Coronary artery (tissue), 2 donors: ENCODE measurements around the gene ALG12.

Experiments used
- DNase-seq: peaks from one replicate; pipeline ENCODE4 v3.0.0-alpha.2; 2017; ENCODE audit warnings: low spot score
- H3K27ac ChIP-seq, 2 donors: fragments of 200-600 bp; sonication (generic); one replicate each; pipeline ENCODE4 v1.5.1; 2016 to 2019
- H3K4me3 ChIP-seq: fragments of 200-600 bp; sonication (generic); 2 replicates; pipeline ENCODE4 v1.5.1; 2016; ENCODE audit warnings: mild to moderate bottlenecking, moderate library complexity
- CTCF ChIP-seq: fragments of 200-600 bp; sonication (generic); IDR thresholded peaks from one replicate; pipeline ENCODE4 v1.5.1; 2019; ENCODE audit warnings: antibody characterized with exemption

Gene ALG12

DNA sequence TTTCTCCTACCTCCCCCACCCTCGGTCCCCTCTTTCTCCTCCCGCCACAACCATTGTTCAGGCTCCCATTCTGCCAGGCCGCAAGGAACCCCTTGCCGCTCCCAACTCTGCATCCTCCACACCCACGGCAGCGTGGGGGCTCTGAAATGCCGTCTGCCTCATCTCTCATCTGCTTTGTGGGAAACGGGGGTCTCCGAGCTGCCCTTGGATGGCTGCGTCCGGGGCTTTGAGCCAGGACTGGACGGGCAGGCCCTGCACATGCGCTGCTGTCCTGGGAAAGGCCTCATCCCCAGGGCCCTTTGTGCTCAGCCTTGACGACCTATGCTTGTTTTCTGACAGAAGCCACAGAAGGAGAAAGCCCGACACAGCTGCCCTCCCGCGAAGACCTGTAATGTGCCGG, 8.7 kb upstream of the ALG12 start:
- no peak overlapping the region for H3K27ac ChIP-seq
- DNase-seq: no peak
- H3K4me3 ChIP-seq: no peak overlapping the region
- no peak for TF ChIP-seq CTCF

- Histone ChIP-seq H3K27ac (no peak overlapping the region), H3K4me3 (no peak overlapping the region)
- no peak for TF ChIP-seq CTCF
- DNase-seq: no peak
These were observed 7.4 kb upstream of the ALG12 start for GRCh38 chr22:49925525-49926128.

GRCh38 chr22:49924113-49924833, 6.0 kb upstream of the ALG12 start:
- Histone ChIP-seq H3K27ac (no peak overlapping the region), H3K4me3 (no peak overlapping the region)
- no peak for DNase-seq
- no peak for TF ChIP-seq CTCF

DNA sequence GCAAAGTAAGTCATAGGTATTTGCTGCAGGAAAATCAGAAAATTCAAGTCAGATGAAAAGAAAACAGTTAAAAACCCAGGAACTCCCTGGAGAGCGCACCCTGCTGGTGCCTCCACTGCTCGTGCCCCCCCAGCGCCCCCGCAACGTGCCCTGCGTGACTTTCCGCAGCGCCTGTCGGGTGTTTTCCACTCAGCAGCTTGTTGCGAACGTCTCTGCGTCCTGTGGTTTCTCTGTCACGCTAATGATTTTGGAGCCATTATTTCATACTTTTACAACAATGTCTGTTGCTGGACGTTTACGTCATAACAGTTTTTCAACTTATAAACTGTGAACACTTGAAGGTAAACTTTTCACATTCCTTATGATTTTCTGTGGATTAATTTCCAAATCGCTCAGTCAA, 5.2 kb upstream of the ALG12 start:
- no peak for DNase-seq
- H3K4me3 ChIP-seq: no peak overlapping the region
- no peak for TF ChIP-seq CTCF
- no peak overlapping the region for H3K27ac ChIP-seq

DNA sequence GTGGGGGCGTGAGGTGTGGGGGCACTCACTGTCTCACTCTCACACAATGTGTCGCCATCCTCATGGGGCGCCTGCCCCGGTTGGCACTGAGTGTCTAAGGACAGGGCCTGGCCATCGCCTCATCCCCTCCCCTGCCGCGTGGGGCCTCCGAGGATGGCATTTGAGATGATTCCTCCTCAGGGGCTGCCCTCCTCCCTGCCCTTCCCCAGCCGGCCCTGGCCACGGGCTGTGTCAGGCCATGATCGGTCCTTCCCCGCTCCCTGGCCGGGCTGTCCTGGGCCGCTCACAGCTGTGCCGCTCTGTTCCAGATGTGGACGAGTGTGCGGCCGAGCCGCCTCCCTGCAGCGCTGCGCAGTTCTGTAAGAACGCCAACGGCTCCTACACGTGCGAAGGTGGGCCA, 4.7 kb upstream of the ALG12 start:
- no peak for DNase-seq
- Histone ChIP-seq H3K27ac (no peak overlapping the region), H3K4me3 (no peak overlapping the region)
- no peak for TF ChIP-seq CTCF

DNA sequence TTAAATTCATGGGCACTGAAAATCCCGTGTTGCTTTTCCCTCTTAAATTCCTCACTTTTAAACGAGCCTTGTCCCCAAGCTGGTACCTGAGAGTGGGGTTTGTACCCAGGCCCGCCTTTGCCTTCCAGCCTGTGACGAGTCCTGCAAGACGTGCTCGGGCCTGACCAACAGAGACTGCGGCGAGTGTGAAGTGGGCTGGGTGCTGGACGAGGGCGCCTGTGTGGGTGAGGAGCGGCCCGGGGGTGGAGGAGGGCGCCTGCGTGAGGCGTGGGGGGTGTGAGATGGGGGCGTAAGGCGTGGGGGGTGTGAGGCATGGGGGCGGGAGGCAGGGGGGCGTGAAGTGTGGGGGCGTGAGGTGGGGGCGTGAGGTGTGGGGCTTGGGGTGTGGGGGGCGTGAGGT, 4.2 kb upstream of the ALG12 start:
- H3K4me3 ChIP-seq: no peak overlapping the region
- DNase-seq: no peak
- TF ChIP-seq CTCF: no peak
- H3K27ac ChIP-seq: no peak overlapping the region

- Histone ChIP-seq H3K27ac (no peak overlapping the region), H3K4me3 (no peak overlapping the region)
- TF ChIP-seq CTCF: no peak
- DNase-seq: no peak
These were observed 3.5 kb upstream of the ALG12 start for GRCh38 chr22:49921508-49922278.
